GM23338 (cell line): Measurements from ENCODE around the gene FLNA. TPM values are rescaled to one million over a fixed set of nuclear protein-coding genes. Genes with fewer than 3 reads are reported as not detected.

ENCODE experiments used
- ATAC-seq: fragments of 200-7000 bp; cut with Tn5 transposase; 3 replicates; pipeline ENCODE4 v1.9.1; 2020
- DNase-seq: peaks from one replicate; pipeline ENCODE4 v3.0.0-alpha.2; 2015; ENCODE audit warnings: low spot score
- H2AFZ ChIP-seq: fragments of 200-600 bp; sonication (generic); 2 replicates; pipeline ENCODE4 v1.8.0; 2016; ENCODE audit warnings: antibody characterized with exemption, mild to moderate bottlenecking, moderate library complexity
- H3F3A ChIP-seq: fragments of 200-600 bp; sonication (generic); replicated peaks from 2 replicates; pipeline ENCODE4 v1.8.0; 2017; ENCODE audit warnings: antibody characterized with exemption, mixed run types, low read depth
- H3K27ac ChIP-seq: fragments of 200-600 bp; sonication (generic); 2 replicates; pipeline ENCODE4 v1.6.1; 2016; ENCODE audit warnings: low read depth
- H3K27me3 ChIP-seq: fragments of 200-600 bp; sonication (generic); 2 replicates; pipeline ENCODE4 v1.8.0; 2016; ENCODE audit warnings: mild to moderate bottlenecking, mixed run types, moderate library complexity; ENCODE audit not compliant: insufficient read depth
- H3K36me3 ChIP-seq: fragments of 200-600 bp; sonication (generic); 2 replicates; pipeline ENCODE4 v1.8.0; 2016; ENCODE audit warnings: mild to moderate bottlenecking; ENCODE audit not compliant: insufficient read depth
- H3K4me1 ChIP-seq: fragments of 200-600 bp; sonication (generic); 2 replicates; pipeline ENCODE4 v1.8.0; 2016; ENCODE audit warnings: mild to moderate bottlenecking, moderate library complexity; ENCODE audit not compliant: insufficient read depth
- H3K4me2 ChIP-seq: fragments of 200-600 bp; sonication (generic); 2 replicates; pipeline ENCODE4 v1.7.1; 2017; ENCODE audit warnings: mixed run types
- H3K4me3 ChIP-seq: fragments of 200-600 bp; sonication (generic); 2 replicates; pipeline ENCODE4 v1.6.1; 2016; ENCODE audit warnings: mixed run types
- H3K79me2 ChIP-seq: fragments of 200-600 bp; sonication (generic); replicated peaks from 2 replicates; pipeline ENCODE4 v1.8.0; 2017; ENCODE audit warnings: mild to moderate bottlenecking; ENCODE audit not compliant: insufficient read depth
- H3K9me2 ChIP-seq: fragments of 200-600 bp; sonication (generic); 2 replicates; pipeline ENCODE4 v1.8.0; 2017; ENCODE audit not compliant: insufficient read depth
- H4K20me1 ChIP-seq: fragments of 200-600 bp; sonication (generic); replicated peaks from 2 replicates; pipeline ENCODE4 v1.8.0; 2017; ENCODE audit warnings: mild to moderate bottlenecking; ENCODE audit not compliant: insufficient read depth
- H3K27ac Mint-ChIP-seq: 2 replicates; pipeline ENCODE4 v1.8.0; 2020; ENCODE audit warnings: inconsistent platforms, mild to moderate bottlenecking, moderate library complexity, mixed read lengths
- H3K27me3 Mint-ChIP-seq: 3 replicates; pipeline ENCODE4 v1.8.0; 2022; ENCODE audit warnings: low read depth, mild to moderate bottlenecking, moderate library complexity, mixed read lengths, inconsistent platforms; ENCODE audit not compliant: insufficient read depth, poor library complexity
- H3K36me3 Mint-ChIP-seq: 3 replicates; pipeline ENCODE4 v1.8.0; 2021; ENCODE audit warnings: low read depth, mild to moderate bottlenecking, inconsistent platforms, moderate library complexity, mixed read lengths
- H3K4me1 Mint-ChIP-seq: 3 replicates; pipeline ENCODE4 v1.8.0; 2020; ENCODE audit warnings: mild to moderate bottlenecking, inconsistent platforms, mixed read lengths
- H3K4me3 Mint-ChIP-seq: 3 replicates; pipeline ENCODE4 v1.8.0; 2021; ENCODE audit warnings: moderate library complexity, mild to moderate bottlenecking, inconsistent platforms, mixed read lengths
- H3K9me3 Mint-ChIP-seq: 3 replicates; pipeline ENCODE4 v1.8.0; 2020; ENCODE audit warnings: moderate library complexity, mild to moderate bottlenecking, inconsistent platforms, mixed read lengths
- CREB1 ChIP-seq: fragments of 250-450 bp; sonication (Bioruptor Pico); IDR thresholded peaks from 2 replicates; pipeline ENCODE4 v1.5.0; 2020; ENCODE audit warnings: low read depth, mild to moderate bottlenecking, moderate library complexity
- EZH2 ChIP-seq: fragments of 200-600 bp; sonication (generic); IDR thresholded peaks from one replicate; pipeline ENCODE4 v1.8.0; 2017; ENCODE audit warnings: antibody characterized with exemption, mild to moderate bottlenecking, low read depth; ENCODE audit not compliant: unreplicated experiment
- EZH2phosphoT487 ChIP-seq: fragments of 200-600 bp; sonication (generic); IDR thresholded peaks from one replicate; pipeline ENCODE4 v1.8.1; 2018; ENCODE audit warnings: antibody characterized with exemption; ENCODE audit not compliant: unreplicated experiment
- JUNB ChIP-seq: IDR thresholded peaks from one replicate; pipeline ENCODE4 v1.6.1; 2016; ENCODE audit warnings: antibody characterized with exemption; ENCODE audit not compliant: unreplicated experiment
- NANOG ChIP-seq: IDR thresholded peaks from 2 replicates; pipeline ENCODE4 v1.6.1; 2016; ENCODE audit warnings: antibody characterized with exemption, borderline replicate concordance
- POLR2AphosphoS5 ChIP-seq: IDR thresholded peaks from 2 replicates; pipeline ENCODE4 v1.6.1; 2016; ENCODE audit warnings: antibody characterized with exemption, low read depth
- STAT1 ChIP-seq: IDR thresholded peaks from one replicate; pipeline ENCODE4 v1.6.1; 2016; ENCODE audit warnings: antibody characterized with exemption; ENCODE audit not compliant: unreplicated experiment
- ZNF331 ChIP-seq: fragments of 250-450 bp; sonication (Bioruptor Pico); IDR thresholded peaks from 2 replicates; pipeline ENCODE4 v1.5.0; 2020; ENCODE audit warnings: low read depth, mild to moderate bottlenecking, moderate library complexity
- polyA plus RNA-seq: library from polyadenylated mRNA; unstranded; fragments of >200 nt; fragmentation: Nextera tagmentation; extraction: Ambion mirVana; gene quantifications from 2 replicates; pipeline ENCODE4 v1.2.1, GENCODE V29; 2016
- total RNA-seq: library from RNA; depleted of rRNA; stranded (reverse); fragments of >200 nt; shearing (Covaris generic); gene quantifications from 2 replicates; pipeline ENCODE4 v1.2.3, GENCODE V29; 2014
- TF ChIP-seq, protein P1 (sequence below): IDR thresholded peaks from 2 replicates; pipeline ENCODE4 v1.6.1; 2016; ENCODE audit warnings: antibody characterized with exemption
- TF ChIP-seq, protein P2 (sequence below), 2 experiments: fragments of 200-600 bp in 1 of 2; sonication (generic) in 1 of 2; conservative IDR thresholded peaks; 2 replicates each; pipeline versions ENCODE4 v1.5.1 to v1.6.1; 2016 to 2017; ENCODE audit warnings: antibody characterized with exemption in 2 of 2, low read depth in 2 of 2, mild to moderate bottlenecking in 2 of 2, moderate library complexity in 1 of 2
- TF ChIP-seq, protein P3 (sequence below): fragments of 250-450 bp; sonication (Bioruptor Pico); IDR thresholded peaks from 2 replicates; pipeline ENCODE4 v1.5.0; 2020; ENCODE audit warnings: mild to moderate bottlenecking, moderate library complexity

Gene FLNA
- total and polyA plus RNA-seq, 2 experiments from 2014 or later, result 579 to 1,445 TPM

DNA sequence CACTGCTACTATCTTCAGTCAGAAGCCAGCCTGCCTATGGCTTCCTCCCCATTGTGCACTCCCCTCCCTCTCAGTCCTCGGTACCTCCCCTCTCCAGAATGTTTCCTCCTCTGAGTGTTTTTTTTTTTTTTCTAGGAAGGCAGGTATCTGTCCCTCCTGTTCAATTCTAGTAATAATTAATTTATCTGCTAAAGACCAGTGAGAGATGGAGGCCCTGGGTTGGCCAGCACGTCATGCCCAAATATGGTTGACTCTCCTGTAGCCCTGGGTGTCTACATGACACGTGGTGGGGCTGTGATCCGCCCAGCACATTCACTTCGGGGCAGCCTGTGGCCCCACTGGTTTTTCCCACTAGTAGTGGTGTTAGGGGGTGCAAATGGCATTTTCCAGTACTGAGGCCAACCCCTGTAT lies 1.8 kb downstream of the FLNA start (continued):
- TF ChIP-seq, protein P1, sequence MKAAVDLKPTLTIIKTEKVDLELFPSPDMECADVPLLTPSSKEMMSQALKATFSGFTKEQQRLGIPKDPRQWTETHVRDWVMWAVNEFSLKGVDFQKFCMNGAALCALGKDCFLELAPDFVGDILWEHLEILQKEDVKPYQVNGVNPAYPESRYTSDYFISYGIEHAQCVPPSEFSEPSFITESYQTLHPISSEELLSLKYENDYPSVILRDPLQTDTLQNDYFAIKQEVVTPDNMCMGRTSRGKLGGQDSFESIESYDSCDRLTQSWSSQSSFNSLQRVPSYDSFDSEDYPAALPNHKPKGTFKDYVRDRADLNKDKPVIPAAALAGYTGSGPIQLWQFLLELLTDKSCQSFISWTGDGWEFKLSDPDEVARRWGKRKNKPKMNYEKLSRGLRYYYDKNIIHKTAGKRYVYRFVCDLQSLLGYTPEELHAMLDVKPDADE, result no peak
- TF ChIP-seq JUNB, result no peak
- no peak for TF ChIP-seq CREB1 (CRISPR knock-in tag)
- no peak for TF ChIP-seq EZH2
- TF ChIP-seq ZNF331, result no peak
- no peak for TF ChIP-seq POLR2AphosphoS5
- TF ChIP-seq, protein P2, sequence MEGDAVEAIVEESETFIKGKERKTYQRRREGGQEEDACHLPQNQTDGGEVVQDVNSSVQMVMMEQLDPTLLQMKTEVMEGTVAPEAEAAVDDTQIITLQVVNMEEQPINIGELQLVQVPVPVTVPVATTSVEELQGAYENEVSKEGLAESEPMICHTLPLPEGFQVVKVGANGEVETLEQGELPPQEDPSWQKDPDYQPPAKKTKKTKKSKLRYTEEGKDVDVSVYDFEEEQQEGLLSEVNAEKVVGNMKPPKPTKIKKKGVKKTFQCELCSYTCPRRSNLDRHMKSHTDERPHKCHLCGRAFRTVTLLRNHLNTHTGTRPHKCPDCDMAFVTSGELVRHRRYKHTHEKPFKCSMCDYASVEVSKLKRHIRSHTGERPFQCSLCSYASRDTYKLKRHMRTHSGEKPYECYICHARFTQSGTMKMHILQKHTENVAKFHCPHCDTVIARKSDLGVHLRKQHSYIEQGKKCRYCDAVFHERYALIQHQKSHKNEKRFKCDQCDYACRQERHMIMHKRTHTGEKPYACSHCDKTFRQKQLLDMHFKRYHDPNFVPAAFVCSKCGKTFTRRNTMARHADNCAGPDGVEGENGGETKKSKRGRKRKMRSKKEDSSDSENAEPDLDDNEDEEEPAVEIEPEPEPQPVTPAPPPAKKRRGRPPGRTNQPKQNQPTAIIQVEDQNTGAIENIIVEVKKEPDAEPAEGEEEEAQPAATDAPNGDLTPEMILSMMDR (conservative IDR thresholded peaks at IDR 0.05; ENCODE audit: low read depth in 2 of 2), result no peak
- TF ChIP-seq NANOG, result no peak

DNA sequence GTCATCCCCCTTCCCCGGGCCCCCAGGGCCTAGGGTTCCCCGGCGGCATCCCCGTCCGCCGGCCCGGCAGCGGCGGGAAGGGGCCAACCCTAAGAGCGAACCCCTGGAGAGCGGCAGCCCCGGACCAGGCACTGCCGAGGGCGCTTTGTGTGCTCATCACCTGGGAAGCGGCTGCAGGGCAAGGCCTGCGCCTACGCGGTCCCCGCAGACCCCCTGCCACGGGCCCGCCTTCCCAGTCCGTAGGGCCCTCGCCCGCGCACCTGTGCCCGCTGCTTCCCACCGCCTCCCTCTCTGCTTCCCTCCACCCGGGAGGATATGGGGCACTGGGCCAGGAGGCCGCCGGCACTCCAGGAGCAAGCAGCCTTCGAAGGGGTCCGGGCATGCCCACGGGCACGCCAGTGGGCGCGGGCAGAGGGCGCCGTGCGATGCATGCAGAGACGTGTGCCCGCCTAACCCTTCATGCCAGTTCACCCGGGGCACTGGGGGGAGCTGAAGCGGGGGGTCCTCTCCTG lies 2.6 kb downstream of the FLNA start:
- 0 out of 2 replicates have a peak, but pooled peaks cover 5% of the 10 kb centered on the region for H3F3A ChIP-seq
- H3K4me1 Mint-ChIP-seq, result peaks cover 6% of the 10 kb centered on the region; the same call in 1 of the 3 replicates
- peak overlapping the region; percentile 84 for H3K4me3 ChIP-seq
- H2AFZ ChIP-seq, result no peak overlapping the region
- H3K36me3 Mint-ChIP-seq, result peaks cover 28% of the 10 kb centered on the region
- H3K4me1 ChIP-seq, result 0 out of 2 replicates have a peak, but pooled peaks cover 4% of the 10 kb centered on the region
- peak overlapping the region; percentile 75 for H3K4me2 ChIP-seq
- H4K20me1 ChIP-seq, result peaks cover 4% of the 10 kb centered on the region
- H3K27me3 Mint-ChIP-seq, result peaks cover 16% of the 10 kb centered on the region
- ATAC-seq (peak; percentile 2), DNase-seq (no peak)
- peaks cover 5% of the 10 kb centered on the region; the same call in 2 of the 3 replicates for H3K9me3 Mint-ChIP-seq
- H3K36me3 ChIP-seq, result no peaks in the 10 kb centered on the region
- H3K27ac ChIP-seq, result no peak overlapping the region
- no peaks in the 10 kb centered on the region for H3K9me2 ChIP-seq
- H3K4me3 Mint-ChIP-seq, result no peak overlapping the region; the same call in 2 of the 3 replicates
- no peaks in the 10 kb centered on the region for H3K27me3 ChIP-seq
- no peak overlapping the region for H3K27ac Mint-ChIP-seq
- H3K79me2 ChIP-seq, result peaks cover 38% of the 10 kb centered on the region
- TF ChIP-seq POLR2AphosphoS5 (no peak), EZH2phosphoT487 (no peak), STAT1 (no peak), ZNF331 (no peak), NANOG (no peak), CREB1 (CRISPR knock-in tag) (no peak), JUNB (no peak)
- TF ChIP-seq, protein P3, sequence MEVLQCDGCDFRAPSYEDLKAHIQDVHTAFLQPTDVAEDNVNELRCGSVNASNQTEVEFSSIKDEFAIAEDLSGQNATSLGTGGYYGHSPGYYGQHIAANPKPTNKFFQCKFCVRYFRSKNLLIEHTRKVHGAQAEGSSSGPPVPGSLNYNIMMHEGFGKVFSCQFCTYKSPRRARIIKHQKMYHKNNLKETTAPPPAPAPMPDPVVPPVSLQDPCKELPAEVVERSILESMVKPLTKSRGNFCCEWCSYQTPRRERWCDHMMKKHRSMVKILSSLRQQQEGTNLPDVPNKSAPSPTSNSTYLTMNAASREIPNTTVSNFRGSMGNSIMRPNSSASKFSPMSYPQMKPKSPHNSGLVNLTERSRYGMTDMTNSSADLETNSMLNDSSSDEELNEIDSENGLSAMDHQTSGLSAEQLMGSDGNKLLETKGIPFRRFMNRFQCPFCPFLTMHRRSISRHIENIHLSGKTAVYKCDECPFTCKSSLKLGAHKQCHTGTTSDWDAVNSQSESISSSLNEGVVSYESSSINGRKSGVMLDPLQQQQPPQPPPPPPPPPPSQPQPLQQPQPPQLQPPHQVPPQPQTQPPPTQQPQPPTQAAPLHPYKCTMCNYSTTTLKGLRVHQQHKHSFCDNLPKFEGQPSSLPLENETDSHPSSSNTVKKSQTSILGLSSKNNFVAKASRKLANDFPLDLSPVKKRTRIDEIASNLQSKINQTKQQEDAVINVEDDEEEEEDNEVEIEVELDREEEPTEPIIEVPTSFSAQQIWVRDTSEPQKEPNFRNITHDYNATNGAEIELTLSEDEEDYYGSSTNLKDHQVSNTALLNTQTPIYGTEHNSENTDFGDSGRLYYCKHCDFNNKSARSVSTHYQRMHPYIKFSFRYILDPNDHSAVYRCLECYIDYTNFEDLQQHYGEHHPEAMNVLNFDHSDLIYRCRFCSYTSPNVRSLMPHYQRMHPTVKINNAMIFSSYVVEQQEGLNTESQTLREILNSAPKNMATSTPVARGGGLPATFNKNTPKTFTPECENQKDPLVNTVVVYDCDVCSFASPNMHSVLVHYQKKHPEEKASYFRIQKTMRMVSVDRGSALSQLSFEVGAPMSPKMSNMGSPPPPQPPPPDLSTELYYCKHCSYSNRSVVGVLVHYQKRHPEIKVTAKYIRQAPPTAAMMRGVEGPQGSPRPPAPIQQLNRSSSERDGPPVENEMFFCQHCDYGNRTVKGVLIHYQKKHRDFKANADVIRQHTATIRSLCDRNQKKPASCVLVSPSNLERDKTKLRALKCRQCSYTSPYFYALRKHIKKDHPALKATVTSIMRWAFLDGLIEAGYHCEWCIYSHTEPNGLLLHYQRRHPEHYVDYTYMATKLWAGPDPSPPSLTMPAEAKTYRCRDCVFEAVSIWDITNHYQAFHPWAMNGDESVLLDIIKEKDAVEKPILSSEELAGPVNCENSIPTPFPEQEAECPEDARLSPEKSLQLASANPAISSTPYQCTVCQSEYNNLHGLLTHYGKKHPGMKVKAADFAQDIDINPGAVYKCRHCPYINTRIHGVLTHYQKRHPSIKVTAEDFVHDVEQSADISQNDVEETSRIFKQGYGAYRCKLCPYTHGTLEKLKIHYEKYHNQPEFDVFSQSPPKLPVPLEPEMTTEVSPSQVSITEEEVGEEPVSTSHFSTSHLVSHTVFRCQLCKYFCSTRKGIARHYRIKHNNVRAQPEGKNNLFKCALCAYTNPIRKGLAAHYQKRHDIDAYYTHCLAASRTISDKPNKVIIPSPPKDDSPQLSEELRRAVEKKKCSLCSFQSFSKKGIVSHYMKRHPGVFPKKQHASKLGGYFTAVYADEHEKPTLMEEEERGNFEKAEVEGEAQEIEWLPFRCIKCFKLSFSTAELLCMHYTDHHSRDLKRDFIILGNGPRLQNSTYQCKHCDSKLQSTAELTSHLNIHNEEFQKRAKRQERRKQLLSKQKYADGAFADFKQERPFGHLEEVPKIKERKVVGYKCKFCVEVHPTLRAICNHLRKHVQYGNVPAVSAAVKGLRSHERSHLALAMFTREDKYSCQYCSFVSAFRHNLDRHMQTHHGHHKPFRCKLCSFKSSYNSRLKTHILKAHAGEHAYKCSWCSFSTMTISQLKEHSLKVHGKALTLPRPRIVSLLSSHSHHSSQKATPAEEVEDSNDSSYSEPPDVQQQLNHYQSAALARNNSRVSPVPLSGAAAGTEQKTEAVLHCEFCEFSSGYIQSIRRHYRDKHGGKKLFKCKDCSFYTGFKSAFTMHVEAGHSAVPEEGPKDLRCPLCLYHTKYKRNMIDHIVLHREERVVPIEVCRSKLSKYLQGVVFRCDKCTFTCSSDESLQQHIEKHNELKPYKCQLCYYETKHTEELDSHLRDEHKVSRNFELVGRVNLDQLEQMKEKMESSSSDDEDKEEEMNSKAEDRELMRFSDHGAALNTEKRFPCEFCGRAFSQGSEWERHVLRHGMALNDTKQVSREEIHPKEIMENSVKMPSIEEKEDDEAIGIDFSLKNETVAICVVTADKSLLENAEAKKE, result no peak
- TF ChIP-seq, protein P1, result no peak
